ENCODE data around the gene NEURL1B.
"Not testable (repeated sequence)": the region's sequence is repeated elsewhere in the genome, so short reads cannot be mapped to it uniquely, and the experiment has no call there.

NEURL1B gene

GRCh38 chr5:172708183-172708505 is 67.1 kb downstream of the NEURL1B start:
- no peak overlapping the region for H3K4me3 ChIP-seq (replicated peaks; ENCODE audit: low read depth, low read length)
- no peak for TF ChIP-seq CTCF (IDR thresholded peaks at IDR 0.05; ENCODE audit: low read length, missing control alignments)
- no peak for DNase-seq (ENCODE audit: low read depth)

GRCh38 chr5:172710676-172711075 is 69.6 kb downstream of the NEURL1B start:
- no peak for TF ChIP-seq CTCF (IDR thresholded peaks at IDR 0.05; ENCODE audit: low read length, missing control alignments)
- no peak overlapping the region for H3K4me3 ChIP-seq (replicated peaks; ENCODE audit: low read depth, low read length)
- DNase-seq (ENCODE audit: low read depth), result no peak

GRCh38 chr5:172711321-172711861 is 70.3 kb downstream of the NEURL1B start:
- DNase-seq (ENCODE audit: low read depth), result not testable (repeated sequence)

GRCh38 chr5:172712610-172713009 is 71.5 kb downstream of the NEURL1B start:
- TF ChIP-seq CTCF (IDR thresholded peaks at IDR 0.05; ENCODE audit: low read length, missing control alignments), result no peak
- DNase-seq (ENCODE audit: low read depth), result no peak
- no peak overlapping the region for H3K4me3 ChIP-seq (replicated peaks; ENCODE audit: low read depth, low read length)

More at GRCh38 chr5:172711321-172711861, 70.3 kb downstream of the NEURL1B start:
- H3K4me3 ChIP-seq (replicated peaks; ENCODE audit: low read depth, low read length), result not testable (repeated sequence)

- no peak overlapping the region for H3K4me3 ChIP-seq (replicated peaks; ENCODE audit: low read depth, low read length)
- DNase-seq (ENCODE audit: low read depth), result peak; percentile 39
- peak; percentile 72 for TF ChIP-seq CTCF (IDR thresholded peaks at IDR 0.05; ENCODE audit: low read length, missing control alignments)
Measured at GRCh38 chr5:172713113-172713808, 72.2 kb downstream of the NEURL1B start.

GRCh38 chr5:172713809-172714490 is 72.9 kb downstream of the NEURL1B start:
- H3K4me3 ChIP-seq (replicated peaks; ENCODE audit: low read depth, low read length), result no peak overlapping the region
- no peak for TF ChIP-seq CTCF (IDR thresholded peaks at IDR 0.05; ENCODE audit: low read length, missing control alignments)
- no peak for DNase-seq (ENCODE audit: low read depth)

GRCh38 chr5:172714491-172715420 is 73.7 kb downstream of the NEURL1B start:
- DNase-seq (ENCODE audit: low read depth), result peak; percentile 84
- H3K4me3 ChIP-seq (replicated peaks; ENCODE audit: low read depth, low read length), result no peak overlapping the region
- peak; percentile 90 for TF ChIP-seq CTCF (IDR thresholded peaks at IDR 0.05; ENCODE audit: low read length, missing control alignments)

Data from fibroblast of pulmonary artery (primary cell).